Fibroblast of lung (primary cell): ENCODE measurements around the gene HSPD1. TPM values are rescaled to one million over a fixed set of nuclear protein-coding genes. Genes with fewer than 3 reads are reported as not detected.

Experiments used
- DNase-seq, 2 donors: peaks; one replicate each; pipeline versions ENCODE4 v3.0.0 to v3.0.0-alpha.2; 2010; ENCODE audit warnings: low read depth in 2 of 2
- H2AFZ ChIP-seq: 2 replicates; pipeline ENCODE4 v1.5.1; 2012; ENCODE audit warnings: low read length, control low read depth, inconsistent platforms
- H3K27ac ChIP-seq: 2 replicates; pipeline ENCODE4 v1.5.1; 2011; ENCODE audit warnings: low read length, control low read depth; ENCODE audit not compliant: insufficient read depth
- H3K27me3 ChIP-seq: 2 replicates; pipeline ENCODE4 v1.5.1; 2011; ENCODE audit warnings: mild to moderate bottlenecking, low read length; ENCODE audit not compliant: control insufficient read depth, insufficient read depth
- H3K36me3 ChIP-seq: 2 replicates; pipeline ENCODE4 v1.5.1; 2011; ENCODE audit warnings: low read length; ENCODE audit not compliant: control insufficient read depth, insufficient read depth
- H3K4me1 ChIP-seq: 2 replicates; pipeline ENCODE4 v1.5.1; 2011; ENCODE audit warnings: low read length; ENCODE audit not compliant: control insufficient read depth, insufficient read depth; ENCODE audit errors: extremely low read depth
- H3K4me2 ChIP-seq: 2 replicates; pipeline ENCODE4 v1.5.1; 2011; ENCODE audit warnings: low read length, control low read depth; ENCODE audit not compliant: insufficient read depth; ENCODE audit errors: extremely low read depth
- H3K4me3 ChIP-seq, 4 experiments: fragments of 200-600 bp in 1 of 4; sonication (generic) in 1 of 4; replicated peaks in 1 of 4; 2 replicates each; pipeline ENCODE4 v1.5.1; 2011 to 2016; ENCODE audit warnings: low read length in 4 of 4, low read depth in 3 of 4, mild to moderate bottlenecking in 3 of 4, control low read depth in 2 of 4, inconsistent platforms in 1 of 4, mixed read lengths in 1 of 4; ENCODE audit not compliant: insufficient read depth in 1 of 4; ENCODE audit errors: control extremely low read depth in 1 of 4
- H3K79me2 ChIP-seq: 2 replicates; pipeline ENCODE4 v1.5.1; 2012; ENCODE audit warnings: mild to moderate bottlenecking, low read length, inconsistent platforms; ENCODE audit not compliant: control insufficient read depth, insufficient read depth
- H3K9ac ChIP-seq: 2 replicates; pipeline ENCODE4 v1.5.1; 2011; ENCODE audit warnings: mild to moderate bottlenecking, low read length, control low read depth; ENCODE audit not compliant: insufficient read depth
- H3K9me3 ChIP-seq: 2 replicates; pipeline ENCODE4 v1.5.1; 2012; ENCODE audit warnings: low read depth, low read length; ENCODE audit not compliant: control insufficient read depth, insufficient read depth
- H4K20me1 ChIP-seq: 2 replicates; pipeline ENCODE4 v1.5.1; 2011; ENCODE audit warnings: low read length; ENCODE audit not compliant: control insufficient read depth, insufficient read depth; ENCODE audit errors: extremely low read depth
- CTCF ChIP-seq, 2 donors: IDR thresholded peaks in 1 of 2; conservative IDR thresholded peaks in 1 of 2; 1 replicate in 1 of 2; 2 replicates in 1 of 2; pipeline ENCODE4 v1.5.1; 2011 to 2012; ENCODE audit warnings: low read length in 2 of 2, control low read depth in 1 of 2, inconsistent platforms in 1 of 2, low read depth in 1 of 2, mild to moderate bottlenecking in 1 of 2
- EZH2 ChIP-seq: IDR thresholded peaks from 2 replicates; pipeline ENCODE4 v1.5.1; 2012; ENCODE audit warnings: low read length, control low read depth, mild to moderate bottlenecking; ENCODE audit errors: missing control alignments
- polyA plus RNA-seq, 2 donors: library from polyadenylated mRNA; depleted of rRNA in 1 of 2; stranded (reverse) in 1 of 2; unstranded in 1 of 2; fragments of >200 nt; gene quantifications; 2 replicates each; pipeline ENCODE4 v1.2.1, GENCODE V29; 2011 to 2012; ENCODE audit warnings: missing spikeins in 1 of 2
- total RNA-seq: library from RNA; depleted of rRNA; stranded (reverse); fragments of >200 nt; gene quantifications from 2 replicates; pipeline ENCODE4 v1.2.1, GENCODE V29; 2014

Gene HSPD1
- total and polyA plus RNA-seq, 2 donors (not counting 1 experiment from before 2014, with no cell fraction given) = 175 to 198 TPM

GRCh38 chr2:197515315-197515738 lies 15.7 kb upstream of the HSPD1 start:
- TF ChIP-seq CTCF (conservative IDR thresholded peaks at IDR 0.05 in 1 of 2, IDR thresholded peaks at IDR 0.05 in 1 of 2; ENCODE audit: low read depth in 1 of 2, low read length in 2 of 2) (no peak), EZH2 (no peak)
- peak overlapping the region; percentile 95 for H3K4me2 ChIP-seq
- peaks cover 4% of the 10 kb centered on the region for H4K20me1 ChIP-seq
- peak overlapping the region; percentile 83 to 97 (median 88) for H3K4me3 ChIP-seq
- H3K27ac ChIP-seq = peak overlapping the region; percentile 84
- no peaks in the 10 kb centered on the region for H3K27me3 ChIP-seq
- no peaks in the 10 kb centered on the region for H3K36me3 ChIP-seq
- peaks cover 45% of the 10 kb centered on the region for H3K79me2 ChIP-seq
- peaks cover 4% of the 10 kb centered on the region for H3K4me1 ChIP-seq
- DNase-seq = peak in 1 of 2 donors; percentile 53
- no peaks in the 10 kb centered on the region for H3K9me3 ChIP-seq
- H2AFZ ChIP-seq = peak overlapping the region; percentile 81
- peak overlapping the region; percentile 97 for H3K9ac ChIP-seq

GRCh38 chr2:197514754-197515153 lies 15.1 kb upstream of the HSPD1 start:
- Histone ChIP-seq H3K27ac (peak overlapping the region; percentile 84), H2AFZ (peak overlapping the region; percentile 81)

DNA sequence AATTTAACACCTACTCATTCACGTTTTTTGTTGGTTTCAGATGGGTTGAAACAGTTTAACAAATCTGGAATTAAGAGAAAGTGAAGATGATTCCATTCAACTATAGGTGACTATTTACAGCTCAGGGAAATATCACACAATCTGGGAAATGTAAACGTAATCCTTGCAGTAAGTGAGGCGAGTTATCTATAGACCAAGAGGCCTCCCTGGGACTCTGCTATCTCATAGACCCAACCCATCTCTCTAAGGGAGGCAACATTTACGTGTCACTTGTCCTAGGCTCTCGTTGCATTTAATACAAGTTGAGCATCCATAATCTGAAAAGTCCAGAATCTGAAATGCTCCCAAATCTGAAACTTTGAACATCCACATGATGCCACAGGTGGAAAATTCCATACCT lies 14.3 kb upstream of the HSPD1 start:
- DNase-seq = no peak
- Histone ChIP-seq H4K20me1 (peaks cover 4% of the 10 kb centered on the region), H3K79me2 (peaks cover 31% of the 10 kb centered on the region), H3K36me3 (no peaks in the 10 kb centered on the region), H3K9me3 (no peaks in the 10 kb centered on the region), H3K27me3 (no peaks in the 10 kb centered on the region), H3K4me1 (peaks cover 4% of the 10 kb centered on the region), H3K27ac (no peak overlapping the region), H3K4me2 (no peak overlapping the region), H3K9ac (no peak overlapping the region), H3K4me3 (no peak overlapping the region), H2AFZ (no peak overlapping the region)
- TF ChIP-seq EZH2 (no peak), CTCF (conservative IDR thresholded peaks at IDR 0.05 in 1 of 2, IDR thresholded peaks at IDR 0.05 in 1 of 2; ENCODE audit: low read depth in 1 of 2, low read length in 2 of 2) (no peak)

More at GRCh38 chr2:197514754-197515153, 15.1 kb upstream of the HSPD1 start:
- Histone ChIP-seq H3K36me3 (no peaks in the 10 kb centered on the region), H4K20me1 (peaks cover 4% of the 10 kb centered on the region), H3K9me3 (no peaks in the 10 kb centered on the region), H3K4me3 (peak overlapping the region in 2 of 4 experiments; percentile 83 to 85), H3K9ac (no peak overlapping the region), H3K4me1 (peaks cover 4% of the 10 kb centered on the region), H3K27me3 (no peaks in the 10 kb centered on the region), H3K79me2 (peaks cover 39% of the 10 kb centered on the region), H3K4me2 (peak overlapping the region; percentile 95)
- peak in 1 of 2 donors; percentile 13 for DNase-seq
- TF ChIP-seq EZH2 (no peak), CTCF (conservative IDR thresholded peaks at IDR 0.05 in 1 of 2, IDR thresholded peaks at IDR 0.05 in 1 of 2; ENCODE audit: low read depth in 1 of 2, low read length in 2 of 2) (no peak)
